Measurements from ENCODE around the gene ALK. TPM values are rescaled to one million over a fixed set of nuclear protein-coding genes. Genes with fewer than 3 reads are reported as not detected.
"Not testable (repeated sequence)": the region's sequence is repeated elsewhere in the genome, so short reads cannot be mapped to it uniquely, and the experiment has no call there.

Gene ALK
- total and polyA plus RNA-seq, 3 experiments from 2014 or later = not detected

DNA sequence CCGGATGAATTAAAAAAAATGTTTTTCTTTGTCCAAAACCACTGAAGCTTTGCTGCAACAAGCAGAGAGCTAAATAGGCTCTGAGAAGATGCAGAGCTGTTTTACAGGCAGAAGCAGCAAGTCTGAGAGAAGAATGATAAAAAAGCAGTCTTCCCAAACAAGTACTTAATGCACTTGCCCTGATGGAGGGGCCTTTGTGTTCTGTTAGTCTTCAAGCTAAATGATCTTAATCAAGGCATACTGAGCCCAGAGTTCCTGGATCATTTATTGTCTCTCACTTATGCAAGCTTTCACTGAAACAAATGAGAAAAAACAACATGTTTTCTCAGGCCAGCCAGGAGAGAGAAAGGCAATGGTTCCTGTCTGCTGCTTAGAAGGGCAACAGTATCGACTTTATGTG is 653.7 kb downstream of the ALK start:
- H3K4me3 ChIP-seq (ENCODE audit: low read length) = no peak overlapping the region
- DNase-seq = no peak
- CTCF ChIA-PET = no interaction called here
- POLR2A ChIA-PET = no interaction called here
- Mint-ChIP-seq H3K4me1 (no peaks in the 10 kb centered on the region), H3K9me3 (peaks cover 0 to 5% (median 0%) of the 10 kb centered on the region in 5 donors), H3K4me3 (no peak overlapping the region), H3K27me3 (peaks cover 12 to 31% of the 10 kb centered on the region in 2 donors), H3K36me3 (peaks cover 0 to 9% (median 0%) of the 10 kb centered on the region in 3 donors), H3K27ac (no peak overlapping the region)
- H3K9me3 ChIP-seq (ENCODE audit: low read length) = no peaks in the 10 kb centered on the region
- H3K4me1 ChIP-seq (ENCODE audit: insufficient read depth, low read length) = no peaks in the 10 kb centered on the region
- H3K27me3 ChIP-seq (ENCODE audit: insufficient read depth, low read length, poor library complexity, severe bottlenecking) = peaks cover 6% of the 10 kb centered on the region
- no peak overlapping the region for H3K27ac ChIP-seq (ENCODE audit: low read depth, low read length)
- H3K36me3 ChIP-seq (ENCODE audit: insufficient read depth, low read length) = no peaks in the 10 kb centered on the region

DNA sequence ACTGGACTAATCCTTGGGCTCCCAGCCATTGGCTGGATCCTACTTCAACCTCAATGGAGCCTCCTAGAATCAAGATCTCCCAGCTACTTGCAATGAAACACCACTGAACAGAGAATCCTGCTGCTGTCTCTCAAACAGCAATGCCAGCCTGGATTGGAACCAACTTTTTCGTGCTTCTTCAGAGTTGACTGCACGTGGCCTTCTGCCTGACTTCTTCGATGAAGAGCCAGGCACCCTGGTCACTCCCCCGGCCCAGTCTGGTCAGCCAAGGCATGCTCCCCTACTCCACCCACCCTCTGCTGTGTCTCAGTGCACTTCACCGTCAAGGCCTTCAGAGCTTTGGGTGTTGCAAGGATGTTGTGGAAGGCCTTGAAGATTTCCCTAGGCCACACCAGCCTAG is 657.5 kb downstream of the ALK start:
- no peaks in the 10 kb centered on the region for H3K4me1 Mint-ChIP-seq

GRCh38 chr2:29262681-29263260 is 658.6 kb downstream of the ALK start:
- CTCF ChIA-PET = no interaction called here
- POLR2A ChIA-PET = no interaction called here
- Mint-ChIP-seq H3K4me1 (no peaks in the 10 kb centered on the region), H3K27ac (no peak overlapping the region), H3K36me3 (peaks cover 0 to 9% (median 0%) of the 10 kb centered on the region in 3 donors), H3K9me3 (peaks cover 0 to 5% (median 0%) of the 10 kb centered on the region in 5 donors), H3K27me3 (peaks cover 14 to 64% of the 10 kb centered on the region in 2 donors), H3K4me3 (no peak overlapping the region)
- H3K4me3 ChIP-seq (ENCODE audit: low read length) = no peak overlapping the region
- H3K27ac ChIP-seq (ENCODE audit: low read depth, low read length) = no peak overlapping the region
- no peaks in the 10 kb centered on the region for H3K9me3 ChIP-seq (ENCODE audit: low read length)
- DNase-seq = no peak
- no peaks in the 10 kb centered on the region for H3K36me3 ChIP-seq (ENCODE audit: insufficient read depth, low read length)
- no peaks in the 10 kb centered on the region for H3K4me1 ChIP-seq (ENCODE audit: insufficient read depth, low read length)
- H3K27me3 ChIP-seq (ENCODE audit: insufficient read depth, low read length, poor library complexity, severe bottlenecking) = peaks cover 7% of the 10 kb centered on the region

More for the DNA sequence above, 657.5 kb downstream of the ALK start:
- POLR2A ChIA-PET = no interaction called here
- Mint-ChIP-seq H3K27me3 (peaks cover 14 to 56% of the 10 kb centered on the region in 2 donors), H3K4me3 (no peak overlapping the region), H3K36me3 (peaks cover 0 to 9% (median 0%) of the 10 kb centered on the region in 3 donors), H3K27ac (no peak overlapping the region), H3K9me3 (peaks cover 0 to 5% (median 0%) of the 10 kb centered on the region in 5 donors)
- Histone ChIP-seq H3K4me1 (ENCODE audit: insufficient read depth, low read length) (no peaks in the 10 kb centered on the region), H3K4me3 (ENCODE audit: low read length) (no peak overlapping the region), H3K27me3 (ENCODE audit: insufficient read depth, low read length, poor library complexity, severe bottlenecking) (peaks cover 13% of the 10 kb centered on the region), H3K36me3 (ENCODE audit: insufficient read depth, low read length) (no peaks in the 10 kb centered on the region), H3K9me3 (ENCODE audit: low read length) (no peaks in the 10 kb centered on the region), H3K27ac (ENCODE audit: low read depth, low read length) (no peak overlapping the region)
- CTCF ChIA-PET = no interaction called here
- DNase-seq = no peak

GRCh38 chr2:29261003-29261402 is 660.4 kb downstream of the ALK start:
- ChIA-PET CTCF (no interaction called here), POLR2A (interaction anchor here (0.8 kb wide), 1 partner anchor 664 kb away, joined by 4 read pairs; no protein-coding TSS in a partner anchor)
- Histone ChIP-seq H3K27ac (ENCODE audit: low read depth, low read length) (no peak overlapping the region), H3K9me3 (ENCODE audit: low read length) (no peaks in the 10 kb centered on the region), H3K27me3 (ENCODE audit: insufficient read depth, low read length, poor library complexity, severe bottlenecking) (peaks cover 7% of the 10 kb centered on the region), H3K4me3 (ENCODE audit: low read length) (no peak overlapping the region), H3K4me1 (ENCODE audit: insufficient read depth, low read length) (no peaks in the 10 kb centered on the region), H3K36me3 (ENCODE audit: insufficient read depth, low read length) (no peaks in the 10 kb centered on the region)
- no peak overlapping the region for H3K27ac Mint-ChIP-seq
- H3K9me3 Mint-ChIP-seq = peaks cover 0 to 3% (median 0%) of the 10 kb centered on the region in 5 donors
- H3K36me3 Mint-ChIP-seq = peaks cover 0 to 9% (median 0%) of the 10 kb centered on the region in 3 donors
- DNase-seq = no peak
- H3K27me3 Mint-ChIP-seq = peaks cover 18 to 70% of the 10 kb centered on the region in 2 donors
- H3K4me3 Mint-ChIP-seq = no peak overlapping the region
- no peaks in the 10 kb centered on the region for H3K4me1 Mint-ChIP-seq

DNA sequence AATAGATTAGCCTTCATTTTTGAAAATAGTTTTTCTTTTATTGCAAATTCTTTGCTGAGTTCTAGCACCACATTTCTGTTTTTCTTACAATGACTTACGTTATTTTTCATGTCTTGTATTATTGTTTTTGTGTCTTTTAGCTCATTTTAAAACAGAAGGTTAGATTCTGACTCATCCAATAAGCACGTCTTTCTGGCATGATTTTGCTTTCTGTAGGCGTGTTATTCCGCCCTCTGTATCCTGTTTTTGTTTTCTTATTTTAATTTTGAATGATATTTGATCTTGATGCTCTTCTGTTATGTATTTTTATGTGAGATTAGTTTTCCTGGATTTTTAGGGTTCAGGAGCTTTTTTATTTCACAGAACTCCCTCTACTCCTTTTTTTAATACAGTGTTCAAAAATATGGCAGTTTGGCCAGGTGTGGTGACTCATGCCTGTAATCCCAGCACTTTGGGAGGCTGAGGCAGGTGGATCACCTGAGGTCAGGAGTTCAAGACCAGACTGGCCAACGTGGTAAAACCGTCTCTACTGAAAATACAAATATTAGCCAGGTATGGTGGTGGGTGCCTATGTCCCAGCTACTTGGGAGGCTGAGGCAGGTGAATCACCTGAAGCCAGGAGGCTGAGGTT is 661.1 kb downstream of the ALK start:
- H3K36me3 ChIP-seq (ENCODE audit: insufficient read depth, low read length) = no peaks in the 10 kb centered on the region
- Mint-ChIP-seq H3K27ac (no peak overlapping the region), H3K9me3 (peaks cover 0 to 3% (median 0%) of the 10 kb centered on the region in 5 donors), H3K4me1 (no peaks in the 10 kb centered on the region), H3K4me3 (no peak overlapping the region), H3K36me3 (peaks cover 0 to 9% (median 0%) of the 10 kb centered on the region in 3 donors), H3K27me3 (peaks cover 18 to 75% of the 10 kb centered on the region in 2 donors)
- H3K4me3 ChIP-seq (ENCODE audit: low read length) = no peak overlapping the region
- ChIA-PET CTCF (no interaction called here), POLR2A (no interaction called here)
- peaks cover 7% of the 10 kb centered on the region for H3K27me3 ChIP-seq (ENCODE audit: insufficient read depth, low read length, poor library complexity, severe bottlenecking)
- H3K4me1 ChIP-seq (ENCODE audit: insufficient read depth, low read length) = no peaks in the 10 kb centered on the region
- H3K9me3 ChIP-seq (ENCODE audit: low read length) = no peaks in the 10 kb centered on the region
- no peak overlapping the region for H3K27ac ChIP-seq (ENCODE audit: low read depth, low read length)
- no peak for DNase-seq

- Histone ChIP-seq H3K4me1 (ENCODE audit: insufficient read depth, low read length) (no peaks in the 10 kb centered on the region), H3K27me3 (ENCODE audit: insufficient read depth, low read length, poor library complexity, severe bottlenecking) (peaks cover 7% of the 10 kb centered on the region), H3K9me3 (ENCODE audit: low read length) (no peaks in the 10 kb centered on the region), H3K27ac (ENCODE audit: low read depth, low read length) (no peak overlapping the region), H3K36me3 (ENCODE audit: insufficient read depth, low read length) (no peaks in the 10 kb centered on the region), H3K4me3 (ENCODE audit: low read length) (no peak overlapping the region)
- no peak for DNase-seq
- Mint-ChIP-seq H3K9me3 (peaks cover 0 to 3% (median 0%) of the 10 kb centered on the region in 5 donors), H3K27ac (no peak overlapping the region), H3K27me3 (peaks cover 19 to 78% of the 10 kb centered on the region in 2 donors), H3K36me3 (peaks cover 0 to 7% (median 0%) of the 10 kb centered on the region in 3 donors), H3K4me1 (no peaks in the 10 kb centered on the region), H3K4me3 (no peak overlapping the region)
- ChIA-PET CTCF (no interaction called here), POLR2A (no interaction called here)
Observed at GRCh38 chr2:29259221-29259620, 662.2 kb downstream of the ALK start.

DNA sequence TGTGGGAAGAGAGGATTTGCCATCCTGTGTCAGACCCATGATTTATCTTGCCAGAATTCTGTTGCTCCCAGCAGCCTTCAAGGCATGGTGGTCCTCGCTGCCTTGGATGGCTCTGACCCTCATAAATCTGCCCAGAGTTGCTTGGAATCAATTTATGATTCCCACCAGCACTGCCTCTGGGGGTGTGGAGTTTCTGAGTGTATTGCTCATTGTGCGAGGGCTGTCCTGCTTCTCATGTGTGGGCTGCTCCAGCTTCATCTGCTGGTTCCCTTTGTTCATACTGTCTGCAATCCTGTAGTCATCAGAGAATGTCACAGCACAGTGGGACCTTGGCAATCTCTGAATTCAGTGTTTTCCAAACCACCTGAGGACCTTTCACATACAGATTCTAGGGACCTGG is 666.4 kb downstream of the ALK start:
- ChIA-PET CTCF (no interaction called here), POLR2A (no interaction called here)
- peaks cover 8 to 49% of the 10 kb centered on the region in 2 donors for H3K27me3 Mint-ChIP-seq
- no peaks in the 10 kb centered on the region for H3K9me3 Mint-ChIP-seq
- no peaks in the 10 kb centered on the region for H3K4me1 ChIP-seq (ENCODE audit: insufficient read depth, low read length)
- H3K36me3 ChIP-seq (ENCODE audit: insufficient read depth, low read length) = no peaks in the 10 kb centered on the region
- H3K9me3 ChIP-seq (ENCODE audit: low read length) = no peaks in the 10 kb centered on the region
- no peak overlapping the region for H3K27ac ChIP-seq (ENCODE audit: low read depth, low read length)
- H3K4me1 Mint-ChIP-seq = no peaks in the 10 kb centered on the region
- H3K36me3 Mint-ChIP-seq = no peaks in the 10 kb centered on the region
- H3K27ac Mint-ChIP-seq = no peak overlapping the region
- no peak for DNase-seq
- H3K4me3 Mint-ChIP-seq = no peak overlapping the region
- H3K4me3 ChIP-seq (ENCODE audit: low read length) = no peak overlapping the region
- H3K27me3 ChIP-seq (ENCODE audit: insufficient read depth, low read length, poor library complexity, severe bottlenecking) = no peaks in the 10 kb centered on the region

GRCh38 chr2:29253495-29254275 is 667.7 kb downstream of the ALK start:
- H3K9me3 Mint-ChIP-seq; H3K27me3 ChIP-seq (ENCODE audit: insufficient read depth, low read length, poor library complexity, severe bottlenecking); H3K27ac ChIP-seq (ENCODE audit: low read depth, low read length); CTCF ChIA-PET; H3K4me1 Mint-ChIP-seq; H3K27ac Mint-ChIP-seq; DNase-seq; H3K36me3 ChIP-seq (ENCODE audit: insufficient read depth, low read length); H3K4me3 ChIP-seq (ENCODE audit: low read length); H3K4me3 Mint-ChIP-seq; H3K36me3 Mint-ChIP-seq; H3K9me3 ChIP-seq (ENCODE audit: low read length); H3K4me1 ChIP-seq (ENCODE audit: insufficient read depth, low read length): not testable (repeated sequence)
- POLR2A ChIA-PET = interaction anchor here (0.5 kb wide), 1 partner anchor 18 kb away, joined by 3 read pairs; no protein-coding TSS in a partner anchor
- peaks cover 8 to 36% of the 10 kb centered on the region in 2 donors for H3K27me3 Mint-ChIP-seq
